Upper lobe of right lung (tissue), 1 donor: ENCODE results near the gene LACTBL1. TPM values are rescaled to one million over a fixed set of nuclear protein-coding genes. Genes with fewer than 3 reads are reported as not detected.

ENCODE experiments used
- ATAC-seq: fragments of 200-7000 bp; cut with Tn5 transposase; one replicate; pipeline ENCODE4 v1.9.1; 2020; ENCODE audit warnings: mild to moderate bottlenecking, moderate library complexity
- DNase-seq: peaks from one replicate; pipeline ENCODE4 v3.0.0-alpha.2; 2020
- H3K27ac ChIP-seq: fragments of 200-600 bp; one replicate; pipeline ENCODE4 v1.8.0; 2022
- H3K27me3 ChIP-seq: fragments of 200-600 bp; one replicate; pipeline ENCODE4 v1.8.0; 2022; ENCODE audit warnings: mild to moderate bottlenecking
- H3K36me3 ChIP-seq: fragments of 200-600 bp; one replicate; pipeline ENCODE4 v1.8.0; 2022
- H3K4me1 ChIP-seq: fragments of 200-600 bp; one replicate; pipeline ENCODE4 v1.8.0; 2022
- H3K4me3 ChIP-seq: fragments of 200-600 bp; one replicate; pipeline ENCODE4 v1.8.0; 2022; ENCODE audit warnings: mild to moderate bottlenecking
- H3K9me3 ChIP-seq: fragments of 200-600 bp; one replicate; pipeline ENCODE4 v1.8.0; 2022
- CTCF ChIP-seq: fragments of 200-600 bp; IDR thresholded peaks from one replicate; pipeline ENCODE4 v1.8.0; 2022; ENCODE audit warnings: antibody characterized with exemption
- intact Hi-C: fragments of 100-400 bp; cut with DNase I; formaldehyde crosslinking; loops from one replicate; pipeline ENCODE4 v1.11.0; 2022
- total RNA-seq: library from RNA; stranded (reverse); fragmentation: NEBNext Ultra II Directional; extraction: Animal tissue kit (Norgen Biotek cat#: 25700); gene quantifications from one replicate; pipeline ENCODE4 v1.2.1, GENCODE V29; 2021
- donor health status: DM: no; HTN: yes; CAD: no; lungs with severe emphysema.

LACTBL1 gene
- total RNA-seq, 1 donor from 2014 or later, result not detected

DNA sequence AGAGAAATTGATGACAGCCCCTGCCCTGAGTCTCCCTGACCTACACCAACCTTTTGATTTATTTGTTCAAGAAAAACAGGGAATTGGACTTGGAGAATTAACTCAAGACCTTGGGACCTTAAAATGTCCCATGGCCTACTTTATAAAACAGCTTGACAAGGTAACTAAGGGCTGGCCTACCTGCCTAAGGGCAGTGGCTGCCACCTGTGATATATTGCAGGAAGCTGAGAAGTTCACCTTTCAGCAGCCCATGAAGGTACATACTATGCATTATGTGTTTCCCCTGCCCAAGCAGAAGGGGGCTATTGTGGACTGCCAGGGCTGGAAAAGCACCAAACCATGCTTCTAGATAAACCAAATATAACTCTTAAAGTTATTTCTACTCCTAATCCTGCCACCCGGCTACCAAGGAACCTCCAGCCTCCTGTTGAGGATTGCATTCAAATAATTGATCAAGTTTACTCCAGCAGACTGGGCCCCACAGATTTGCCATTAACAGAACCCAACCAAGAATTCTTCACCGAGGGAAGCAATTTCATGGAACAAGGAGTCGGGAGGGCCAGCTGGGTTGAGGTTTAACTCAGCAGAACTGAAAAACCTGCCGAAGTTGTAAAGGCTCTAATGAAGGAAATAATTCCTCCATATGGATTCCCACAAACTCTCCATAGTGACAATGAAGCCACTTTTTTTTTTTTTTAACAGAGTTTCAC, 28.2 kb downstream of the LACTBL1 start:
- peaks cover under 1% of the 10 kb centered on the region for H3K27me3 ChIP-seq
- no peaks in the 10 kb centered on the region for H3K4me1 ChIP-seq
- ATAC-seq (no peak), DNase-seq (no peak)
- TF ChIP-seq CTCF, result no peak
- no peak overlapping the region for H3K4me3 ChIP-seq
- no peak overlapping the region for H3K27ac ChIP-seq
- H3K9me3 ChIP-seq, result peaks cover 4% of the 10 kb centered on the region
- no peaks in the 10 kb centered on the region for H3K36me3 ChIP-seq
- intact Hi-C loops, result no loop called here

DNA sequence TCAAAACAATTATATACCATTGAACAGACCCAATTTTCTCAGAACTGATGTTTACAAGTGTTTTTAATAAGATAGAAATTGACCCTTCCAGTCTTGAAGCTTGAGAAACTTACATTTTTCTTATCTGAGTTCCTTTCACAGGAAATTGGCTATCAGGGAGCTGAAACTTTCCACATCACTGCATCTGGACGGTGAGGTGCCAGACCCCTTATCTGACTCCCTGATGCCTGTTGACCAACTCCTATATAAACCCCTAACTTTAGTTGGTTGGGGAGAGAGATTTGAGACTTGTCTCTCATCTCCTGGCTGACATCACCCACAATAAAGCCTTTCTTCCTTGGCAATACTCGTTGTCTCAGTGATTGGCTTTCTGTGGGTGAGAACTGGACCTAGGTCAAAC, 31.4 kb downstream of the LACTBL1 start:
- Histone ChIP-seq H3K27me3 (no peaks in the 10 kb centered on the region), H3K4me1 (no peaks in the 10 kb centered on the region), H3K27ac (no peak overlapping the region), H3K9me3 (peaks cover 4% of the 10 kb centered on the region), H3K4me3 (no peak overlapping the region), H3K36me3 (no peaks in the 10 kb centered on the region)
- ATAC-seq, result no peak
- DNase-seq, result no peak
- no peak for TF ChIP-seq CTCF
- intact Hi-C loops, result no loop called here

- ATAC-seq, result no peak
- H3K4me3 ChIP-seq, result no peak overlapping the region
- no peaks in the 10 kb centered on the region for H3K36me3 ChIP-seq
- peak; percentile 22 for DNase-seq
- intact Hi-C loops, result no loop called here
- no peak overlapping the region for H3K27ac ChIP-seq
- no peak for TF ChIP-seq CTCF
- peaks cover 4% of the 10 kb centered on the region for H3K9me3 ChIP-seq
- no peaks in the 10 kb centered on the region for H3K4me1 ChIP-seq
- no peaks in the 10 kb centered on the region for H3K27me3 ChIP-seq
These were observed 36.0 kb downstream of the LACTBL1 start for GRCh38 chr1:22936681-22937080.

DNA sequence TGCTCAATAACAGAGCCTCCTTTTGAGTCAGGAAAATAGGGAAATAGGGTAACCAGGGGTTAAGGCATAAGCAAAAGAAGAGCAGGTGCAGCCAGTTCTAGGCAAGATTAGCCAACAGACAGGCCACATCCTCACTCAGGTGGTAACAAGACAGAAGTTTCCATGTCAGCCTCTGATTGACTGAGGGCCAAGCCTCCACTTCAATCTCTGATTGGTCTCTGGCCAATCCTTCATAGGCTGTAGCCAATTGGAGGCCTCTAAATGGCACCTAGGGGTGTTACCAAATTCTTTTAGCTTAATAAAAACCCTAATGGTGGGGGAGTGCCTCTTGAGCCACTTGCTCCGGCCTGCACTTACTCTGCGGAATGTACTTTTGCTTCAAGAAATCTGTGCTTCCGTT, 37.2 kb downstream of the LACTBL1 start:
- H3K27me3 ChIP-seq, result no peaks in the 10 kb centered on the region
- no peak for TF ChIP-seq CTCF
- intact Hi-C loops, result no loop called here
- DNase-seq (no peak), ATAC-seq (no peak)
- no peaks in the 10 kb centered on the region for H3K36me3 ChIP-seq
- H3K4me1 ChIP-seq, result no peaks in the 10 kb centered on the region
- peaks cover 4% of the 10 kb centered on the region for H3K9me3 ChIP-seq
- H3K27ac ChIP-seq, result no peak overlapping the region
- no peak overlapping the region for H3K4me3 ChIP-seq

DNA sequence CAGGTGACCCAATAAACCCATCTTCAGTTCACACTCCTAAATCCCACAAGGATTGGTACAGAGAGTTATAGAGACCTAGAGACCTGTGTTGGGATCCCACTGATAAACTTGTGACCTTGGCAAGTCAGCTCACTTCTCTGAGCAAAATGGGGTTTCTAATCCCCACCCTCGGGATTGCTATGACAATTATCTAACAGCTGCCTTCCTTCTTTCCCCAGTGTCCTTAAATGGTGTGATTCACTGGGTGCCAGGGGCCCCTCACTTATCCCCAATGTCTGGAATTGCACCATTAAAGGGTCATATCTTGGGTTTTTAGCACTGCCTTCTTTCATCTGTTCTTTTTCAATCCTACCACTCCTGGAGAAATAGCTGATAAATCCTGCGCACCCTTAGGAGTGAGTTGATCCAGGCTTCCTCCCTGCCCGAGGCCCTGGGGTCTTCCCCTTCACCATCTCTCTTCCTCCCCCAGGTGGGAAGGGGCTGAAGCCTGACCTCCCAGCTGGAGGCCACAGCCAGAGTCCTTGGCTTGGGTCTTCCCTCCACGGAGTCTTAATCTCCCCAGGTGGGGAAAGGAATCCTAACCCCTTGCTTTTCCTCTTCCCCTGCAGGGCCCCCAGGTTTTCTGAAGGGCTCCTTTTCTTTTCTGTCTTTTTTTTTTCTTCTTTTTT, 39.7 kb downstream of the LACTBL1 start:
- Histone ChIP-seq H3K27me3 (no peaks in the 10 kb centered on the region), H3K36me3 (no peaks in the 10 kb centered on the region), H3K4me3 (no peak overlapping the region), H3K4me1 (no peaks in the 10 kb centered on the region), H3K27ac (no peak overlapping the region), H3K9me3 (no peaks in the 10 kb centered on the region)
- DNase-seq (peak; percentile 33), ATAC-seq (no peak)
- TF ChIP-seq CTCF, result no peak
- intact Hi-C loops, result no loop called here
